Activated CD4-positive, alpha-beta T cell treated with anti-CD3 and anti-CD28 coated beads for 1 hour (primary cell): ENCODE data around the gene NDUFAF3.
A peak's percentile ranks its signal among the peaks of the same experiment; 100 is the strongest.

Experiments used
- DNase-seq: peaks from one replicate; pipeline ENCODE4 v3.0.0-alpha.2; 2020

NDUFAF3 gene

DNA sequence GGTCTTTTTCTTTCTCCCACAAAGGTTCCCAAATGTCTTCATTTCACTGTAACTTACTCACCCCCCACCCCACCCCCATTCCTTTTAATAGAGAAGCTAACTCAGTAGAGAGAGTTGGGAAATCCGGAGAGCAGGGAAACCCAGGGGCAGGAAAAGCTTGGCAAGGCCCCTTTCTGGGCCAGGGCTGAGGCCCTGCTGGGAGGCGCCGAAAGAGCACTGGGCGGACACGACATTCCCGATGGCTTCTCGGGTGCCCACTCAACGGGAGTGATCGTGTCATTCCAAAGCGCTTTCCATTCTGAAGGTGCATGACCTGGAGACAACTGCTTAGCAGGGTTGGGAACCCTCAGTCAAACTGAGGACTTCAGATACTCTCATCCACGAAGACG, 2.0 kb upstream of the NDUFAF3 start:
- DNase-seq, result no peak

DNA sequence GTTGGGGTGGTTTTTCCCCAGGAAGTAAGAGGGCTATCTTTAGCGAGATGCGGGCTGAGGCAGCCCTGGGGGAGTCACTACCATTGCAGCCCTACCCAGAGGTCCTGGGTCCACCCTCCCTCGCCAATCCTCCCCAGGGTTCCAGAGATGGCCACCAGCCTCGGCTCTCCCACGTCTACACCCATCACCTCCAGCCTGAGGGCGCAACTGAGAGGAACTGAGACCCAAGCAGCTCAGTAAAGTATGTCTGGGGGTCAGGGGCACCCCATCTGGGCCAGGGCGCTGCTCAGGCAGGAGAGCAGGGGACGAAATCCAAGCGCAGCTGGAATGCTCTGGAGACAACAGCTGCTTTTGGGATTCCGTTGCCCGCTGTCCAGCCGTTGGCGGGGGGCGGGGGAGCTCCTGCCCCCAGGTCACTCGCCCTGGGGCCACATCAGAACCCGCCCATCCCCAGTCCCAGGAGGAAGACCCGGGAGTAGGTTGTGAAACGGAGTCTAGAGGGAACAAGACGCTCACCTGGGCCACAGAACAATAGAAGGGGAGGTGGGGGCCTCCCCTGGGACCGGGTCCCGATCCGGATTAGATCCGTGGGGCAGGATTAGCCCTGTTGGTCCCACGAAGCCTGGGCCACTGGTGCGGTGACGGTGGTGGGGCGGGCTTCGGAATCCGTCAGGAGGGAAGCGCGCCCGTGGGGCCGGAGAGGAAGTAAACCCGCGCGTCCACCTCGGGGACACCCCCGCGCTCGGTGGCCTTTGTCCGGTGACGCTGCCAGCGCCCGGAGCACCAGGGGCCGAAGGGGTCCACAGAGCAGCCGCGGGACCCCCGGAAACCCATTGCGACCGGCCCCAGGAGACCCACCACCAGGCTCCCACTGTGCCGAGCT, 1.4 kb upstream of the NDUFAF3 start:
- DNase-seq, result no peak

DNA sequence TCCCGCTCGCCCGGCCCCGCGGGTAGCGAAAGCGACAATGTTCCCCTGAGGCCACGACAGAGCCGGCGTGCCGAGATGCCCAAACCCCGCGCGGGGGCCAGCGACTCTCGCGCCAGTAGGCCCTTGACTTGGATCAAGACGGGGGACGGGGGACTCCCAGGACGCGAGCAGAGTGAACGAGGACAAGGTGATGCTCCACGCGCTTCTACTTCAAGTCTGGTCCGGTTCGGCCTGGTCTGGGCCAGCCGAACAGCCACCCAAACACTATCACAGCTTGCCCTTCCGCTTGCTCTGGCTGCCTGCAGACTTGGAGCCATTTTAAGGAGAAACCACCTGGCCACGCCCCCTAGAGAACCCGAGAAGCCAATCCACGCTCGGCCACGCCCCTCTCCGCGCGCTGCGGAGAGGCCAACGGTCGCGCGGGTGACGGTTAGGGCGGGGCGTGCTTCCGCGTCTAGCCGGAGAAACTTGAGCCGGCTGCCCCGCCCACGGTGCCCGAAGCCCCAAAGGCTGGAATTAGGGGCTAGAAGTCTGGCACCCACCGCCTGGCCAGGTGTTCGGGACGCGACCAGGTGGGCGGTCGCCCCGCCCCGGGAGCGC, 608 bp upstream of the NDUFAF3 start:
- DNase-seq, result peak; percentile 96

DNA sequence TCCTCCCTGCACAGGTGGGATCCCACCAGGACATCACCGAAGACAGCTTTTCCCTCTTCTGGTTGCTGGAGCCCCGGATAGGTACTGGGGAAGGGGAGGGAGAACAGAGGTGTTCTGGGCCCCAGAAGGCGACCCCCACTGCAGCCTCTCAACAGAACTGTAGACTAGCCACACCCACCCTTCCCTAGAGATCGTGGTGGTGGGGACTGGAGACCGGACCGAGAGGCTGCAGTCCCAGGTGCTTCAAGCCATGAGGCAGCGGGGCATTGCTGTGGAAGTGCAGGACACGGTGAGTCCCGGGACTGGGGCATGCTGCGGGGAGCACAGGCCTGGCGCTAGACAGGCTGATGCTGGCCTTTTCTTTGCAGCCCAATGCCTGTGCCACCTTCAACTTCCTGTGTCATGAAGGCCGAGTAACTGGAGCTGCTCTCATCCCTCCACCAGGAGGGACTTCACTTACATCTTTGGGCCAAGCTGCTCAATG, 809 bp downstream of the NDUFAF3 start:
- no peak for DNase-seq

DNA sequence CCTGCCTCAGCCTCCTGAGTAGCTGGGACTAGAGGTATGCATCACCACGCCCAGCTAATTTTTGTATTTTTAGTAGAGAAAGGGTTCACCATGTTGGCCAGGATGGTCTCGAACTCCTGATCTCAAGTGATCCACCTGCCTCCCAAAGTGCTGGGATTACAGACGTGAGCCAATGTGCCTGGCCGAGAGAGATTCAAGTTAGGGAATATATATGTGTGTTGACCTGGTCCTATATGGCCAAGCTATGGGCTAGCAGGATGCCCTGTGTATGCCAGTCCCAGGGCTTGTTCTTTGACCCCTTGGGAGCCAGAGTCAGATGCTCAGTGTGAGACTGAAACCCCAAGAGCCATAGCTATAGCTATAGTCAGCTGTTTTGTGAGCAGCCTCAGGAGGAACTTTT, 1.9 kb downstream of the NDUFAF3 start:
- no peak for DNase-seq

DNA sequence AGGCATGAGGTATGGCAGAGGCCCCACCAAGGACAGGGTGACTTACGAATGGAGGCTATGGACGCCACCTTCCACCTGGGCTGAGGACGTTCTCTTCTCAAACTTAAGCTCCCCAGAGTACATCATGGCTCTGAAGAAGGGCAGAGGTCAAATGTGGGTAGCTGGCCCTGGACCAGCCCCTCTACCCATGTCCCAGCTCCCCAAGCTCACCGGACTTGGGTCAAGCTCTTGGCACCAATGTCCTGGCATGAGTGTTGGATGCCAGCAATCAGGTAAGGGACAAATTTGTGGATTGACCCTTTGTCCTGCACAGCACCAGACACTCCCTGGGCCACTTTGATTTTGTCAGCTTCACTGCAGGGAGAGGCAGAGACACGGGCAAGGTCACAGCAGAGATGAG, 2.5 kb downstream of the NDUFAF3 start:
- no peak for DNase-seq

DNA sequence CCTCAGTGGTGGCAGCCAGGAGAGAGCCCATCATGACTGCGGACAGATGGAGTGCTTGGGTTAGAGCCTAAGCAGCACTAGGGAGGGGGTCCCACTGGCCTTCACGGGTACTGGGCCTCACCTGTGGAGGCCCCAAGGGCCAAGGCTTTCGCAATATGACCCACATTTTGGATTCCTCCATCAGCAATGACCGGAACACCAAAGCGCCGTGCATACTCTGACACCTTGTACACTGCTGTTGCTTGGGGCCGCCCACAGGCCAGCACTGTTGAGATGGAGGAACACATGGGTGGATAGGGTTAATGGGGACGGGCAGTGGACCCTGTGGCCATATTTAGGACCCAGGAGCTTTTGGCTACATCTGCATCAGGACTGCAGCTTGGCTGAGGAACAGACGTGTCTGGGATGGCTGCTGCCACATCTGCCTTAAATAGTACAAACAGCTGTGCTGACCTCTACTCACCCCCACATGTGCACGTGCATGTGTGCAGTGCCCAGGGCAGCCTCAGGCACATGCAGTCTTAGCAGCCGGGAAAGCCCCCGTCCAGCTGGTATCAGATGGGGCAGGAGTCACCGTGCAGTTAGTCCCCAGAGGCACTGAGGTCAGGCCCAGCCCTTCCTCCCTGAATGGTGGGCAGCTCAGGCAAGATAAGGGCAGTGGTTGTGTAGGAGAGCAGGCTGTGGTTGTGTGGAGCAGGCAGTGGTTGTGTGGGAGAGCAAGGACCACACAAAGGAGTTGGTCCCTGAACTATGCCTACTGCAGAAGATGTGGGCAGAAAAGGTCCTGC, 3.3 kb downstream of the NDUFAF3 start:
- no peak for DNase-seq

DNA sequence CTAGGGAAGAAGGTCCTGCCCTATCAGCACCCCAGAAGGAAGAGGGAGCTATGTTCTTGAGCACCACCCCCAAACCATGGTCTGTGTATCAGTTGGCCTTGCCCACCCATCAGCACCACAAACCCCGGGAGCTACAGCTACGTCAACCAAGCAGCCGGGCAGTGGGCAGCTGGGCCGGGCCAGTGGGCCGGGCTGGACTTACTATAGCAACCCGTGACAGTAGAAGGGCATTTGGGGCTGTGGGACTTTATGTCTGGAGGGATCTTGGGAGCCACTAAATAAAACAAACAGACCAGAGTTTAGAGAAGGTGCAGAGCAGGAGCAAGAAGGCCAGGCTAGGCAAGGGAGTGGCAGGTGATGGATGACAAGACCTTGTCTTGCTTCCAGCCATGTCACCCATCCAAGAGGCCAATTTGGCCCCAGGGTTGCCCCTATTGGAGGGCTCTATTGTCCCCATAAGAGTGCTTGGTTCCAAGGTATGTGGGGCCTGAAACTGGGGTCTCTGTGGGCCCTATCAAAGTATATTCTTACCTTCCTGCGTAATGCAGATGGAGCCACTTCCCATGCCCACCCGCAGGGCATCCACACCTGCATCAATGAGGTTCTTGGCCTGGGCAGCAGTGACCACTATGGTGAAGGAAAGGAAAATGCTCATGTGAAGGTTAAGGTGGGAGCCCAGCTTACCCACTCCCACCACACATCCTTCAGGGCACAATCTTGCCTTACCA, 4.0 kb downstream of the NDUFAF3 start:
- DNase-seq, result no peak

DNA sequence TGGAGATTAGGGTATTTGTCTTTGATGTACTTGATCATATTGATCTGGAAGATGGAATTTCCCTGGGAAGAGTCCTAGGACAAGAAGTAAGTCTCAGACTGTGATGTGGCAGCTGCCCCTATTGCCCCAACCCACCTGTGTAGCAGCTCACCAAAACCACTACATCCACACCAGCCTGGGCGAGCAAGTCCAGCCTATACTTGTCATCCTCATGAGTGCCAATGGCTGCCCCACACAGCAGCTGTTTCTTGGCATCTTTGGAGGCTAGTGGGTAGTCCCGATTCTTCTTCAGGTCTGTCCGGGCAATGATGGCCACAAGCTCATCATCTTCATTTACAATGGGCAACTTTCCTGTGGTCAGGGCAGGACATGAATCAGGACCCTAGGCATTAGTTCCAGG, 4.6 kb downstream of the NDUFAF3 start:
- no peak for DNase-seq

DNA sequence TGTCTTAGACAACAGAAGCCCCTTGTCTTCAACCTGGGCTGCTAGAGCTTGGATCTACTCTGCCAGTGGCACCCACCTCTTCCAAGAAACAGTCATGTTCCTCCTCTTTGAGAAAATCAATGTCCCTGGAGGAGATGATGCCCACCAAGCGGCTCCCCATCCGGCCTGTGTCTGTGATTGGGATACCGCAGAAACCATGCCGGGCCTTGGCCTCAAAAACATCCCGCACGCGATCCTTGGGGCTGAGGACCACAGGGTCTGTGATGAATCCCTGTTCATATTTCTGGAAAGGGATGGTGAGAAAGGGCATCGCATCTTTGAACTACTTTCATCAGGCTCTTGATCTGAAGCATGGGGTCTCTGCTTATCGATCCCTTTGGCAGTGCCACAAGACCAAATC, 5.7 kb downstream of the NDUFAF3 start:
- DNase-seq, result no peak

DNA sequence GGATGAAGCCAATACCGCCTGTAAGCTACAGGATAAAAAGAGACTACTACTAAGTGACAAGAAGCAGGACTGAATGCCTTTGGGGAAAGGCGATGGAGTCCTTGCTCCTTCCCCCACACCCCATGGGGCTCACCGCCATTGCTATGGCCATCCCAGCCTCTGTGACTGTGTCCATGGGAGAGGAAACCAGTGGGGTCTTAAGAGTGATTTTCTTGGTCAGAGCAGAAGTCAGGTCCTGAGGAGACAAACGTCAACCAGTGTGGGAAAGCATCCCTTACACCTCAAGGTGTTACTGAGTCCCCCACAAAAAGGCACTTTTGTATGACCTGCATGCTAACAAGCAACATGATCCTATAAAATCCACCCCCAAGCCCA, 6.4 kb downstream of the NDUFAF3 start:
- no peak for DNase-seq

DNA sequence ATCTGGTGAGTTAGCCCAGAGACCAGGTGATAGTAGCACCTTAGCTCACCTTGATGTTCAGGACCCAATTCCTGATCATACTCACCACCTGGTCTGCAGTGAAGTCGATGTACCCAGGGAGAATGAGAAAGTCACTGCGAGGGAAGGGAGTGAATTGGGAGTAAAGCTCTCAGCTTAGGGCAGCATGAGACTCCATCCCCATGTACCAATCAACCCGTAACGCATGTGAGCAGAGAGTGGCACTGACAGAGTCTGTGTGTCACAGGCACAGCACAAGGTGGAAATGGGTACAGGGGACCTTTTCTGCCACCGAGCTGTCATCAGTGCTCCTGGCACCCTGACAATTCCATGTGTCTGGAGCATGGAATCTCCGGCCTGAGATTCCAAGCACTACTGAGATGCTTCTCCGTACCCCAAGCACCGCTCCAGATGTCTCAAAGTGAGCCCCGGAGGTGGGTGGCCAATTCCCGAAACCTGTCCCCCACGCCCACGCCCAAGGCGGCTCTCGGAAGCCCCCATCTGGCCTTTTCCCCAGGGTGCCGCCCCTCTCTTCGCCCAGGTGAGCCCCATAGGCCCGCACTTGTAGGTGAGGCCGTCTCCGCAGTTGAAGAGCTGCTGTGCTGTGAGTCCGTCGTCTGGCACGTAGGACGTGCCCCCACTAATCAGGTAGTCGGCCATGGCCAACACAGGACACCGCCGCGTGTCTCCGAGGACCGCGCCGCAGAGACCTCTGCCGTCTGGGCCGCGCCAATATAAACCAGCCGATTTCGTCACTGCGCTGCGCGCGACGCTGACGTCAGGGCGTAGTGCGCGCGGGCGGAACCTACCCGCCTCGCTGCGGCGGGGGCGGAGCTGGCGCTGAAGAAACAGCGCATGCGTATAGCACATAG, 7.0 kb downstream of the NDUFAF3 start, which contains the start of gene IMPDH2:
Gene IMPDH2, minus strand, starts transcription at position 726 of the 890 bp plus-strand sequence. Its CDS starts 48 bp downstream, at position 678.
- peak; percentile 91 for DNase-seq

DNA sequence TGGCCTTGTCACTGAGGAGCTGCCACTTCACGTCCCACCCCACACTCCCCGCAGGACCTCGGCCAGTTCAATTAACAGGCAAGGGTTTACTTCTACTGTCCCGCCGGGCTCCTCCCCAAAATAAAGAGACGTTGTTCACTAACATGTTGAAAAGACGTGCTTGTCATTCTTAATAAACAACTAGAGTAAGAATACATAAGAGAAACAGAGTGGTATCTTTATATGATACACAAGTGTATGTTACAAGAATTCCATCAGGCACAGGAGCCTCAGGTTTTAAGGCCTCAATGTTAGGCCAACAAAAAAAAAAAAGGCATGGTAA, 7.6 kb downstream of the NDUFAF3 start:
- no peak for DNase-seq

DNA sequence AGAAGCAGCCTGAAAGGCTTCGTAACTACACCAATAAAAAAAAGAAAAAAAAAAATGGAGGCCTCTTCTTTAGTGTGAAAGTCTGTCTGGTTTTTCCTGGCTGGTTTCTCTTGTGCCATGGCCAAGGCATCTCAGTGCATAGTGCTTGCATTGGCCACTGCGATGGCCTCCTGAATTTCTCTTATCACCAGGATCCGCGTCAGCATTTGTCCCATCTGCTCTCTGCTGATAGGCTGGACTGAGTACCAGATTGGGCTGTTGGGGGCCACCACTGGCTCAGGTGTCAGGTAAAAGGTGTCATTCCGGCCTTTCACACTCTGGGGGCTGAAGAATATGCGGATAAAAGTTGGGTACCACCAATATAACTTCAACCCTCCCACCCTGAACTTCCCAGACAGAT, 8.4 kb downstream of the NDUFAF3 start:
- DNase-seq, result no peak

DNA sequence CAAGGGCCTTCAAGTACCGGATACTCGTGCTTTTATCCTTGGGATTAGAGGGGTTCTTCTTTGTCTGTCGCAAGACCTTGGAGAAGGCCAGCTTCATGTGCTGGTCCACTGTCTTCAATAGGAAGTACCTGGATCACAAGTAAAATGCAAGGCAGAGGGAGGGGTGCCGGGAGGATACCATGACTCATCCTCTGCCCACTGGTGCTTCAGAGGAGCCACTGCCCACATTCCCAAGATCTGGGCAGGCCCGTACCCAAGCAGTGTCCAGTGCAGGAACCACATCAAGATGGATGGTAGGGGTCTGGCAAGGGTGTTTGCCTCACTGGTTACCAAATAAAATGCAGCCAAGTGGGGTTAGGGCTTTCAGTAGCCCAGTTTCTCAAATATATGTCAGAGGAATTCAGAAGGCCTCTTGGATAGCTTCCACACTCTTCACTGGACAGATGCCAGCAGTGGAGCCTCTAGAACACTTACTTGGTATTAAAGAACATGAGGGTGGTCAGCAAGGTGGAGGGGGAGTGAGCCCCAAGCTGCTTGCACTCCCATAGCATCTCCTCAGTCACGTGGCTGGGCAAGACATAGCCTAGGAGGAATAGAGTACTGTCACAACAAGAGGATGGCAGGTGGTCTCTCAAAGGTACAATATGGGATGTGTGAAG, 10.9 kb downstream of the NDUFAF3 start:
- no peak for DNase-seq

DNA sequence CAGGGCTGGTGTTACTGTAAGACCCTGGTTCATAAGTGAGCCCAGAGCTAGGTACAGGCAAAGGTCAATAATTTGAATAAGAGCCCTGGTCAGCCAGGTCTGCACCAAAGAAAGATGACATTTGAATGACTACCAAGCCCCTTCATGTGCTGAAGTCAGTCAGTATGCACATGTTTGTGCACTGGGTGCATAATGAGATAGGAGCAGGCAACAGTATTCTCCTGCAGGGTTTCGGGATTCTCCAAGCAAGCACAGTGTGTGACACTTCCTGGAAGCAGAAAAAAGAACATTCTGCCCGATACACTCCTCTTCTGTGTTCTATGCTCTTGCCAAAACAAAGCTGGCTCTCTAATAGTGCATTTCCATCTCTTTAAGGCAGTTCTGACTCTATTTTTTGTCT, 12.7 kb downstream of the NDUFAF3 start:
- DNase-seq, result no peak

DNA sequence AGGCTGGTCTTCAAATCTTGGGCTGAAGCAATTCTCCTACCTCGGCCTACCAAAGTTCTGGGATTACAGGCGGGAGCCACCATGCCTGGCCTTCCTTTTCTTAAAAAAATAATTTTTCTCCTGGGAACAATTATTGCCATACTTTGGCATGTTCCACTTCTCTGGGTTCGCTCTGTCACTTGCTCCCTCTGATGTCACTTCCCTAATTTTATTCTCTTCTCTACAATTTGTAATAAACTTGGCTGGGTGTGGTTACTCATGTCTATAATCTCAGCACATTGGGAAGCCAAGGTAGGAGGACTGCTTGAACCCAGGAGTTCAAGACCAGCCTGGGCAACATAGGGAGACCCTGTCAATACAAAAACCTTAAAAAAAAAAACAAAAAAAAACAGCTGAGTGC, 13.4 kb downstream of the NDUFAF3 start:
- no peak for DNase-seq

DNA sequence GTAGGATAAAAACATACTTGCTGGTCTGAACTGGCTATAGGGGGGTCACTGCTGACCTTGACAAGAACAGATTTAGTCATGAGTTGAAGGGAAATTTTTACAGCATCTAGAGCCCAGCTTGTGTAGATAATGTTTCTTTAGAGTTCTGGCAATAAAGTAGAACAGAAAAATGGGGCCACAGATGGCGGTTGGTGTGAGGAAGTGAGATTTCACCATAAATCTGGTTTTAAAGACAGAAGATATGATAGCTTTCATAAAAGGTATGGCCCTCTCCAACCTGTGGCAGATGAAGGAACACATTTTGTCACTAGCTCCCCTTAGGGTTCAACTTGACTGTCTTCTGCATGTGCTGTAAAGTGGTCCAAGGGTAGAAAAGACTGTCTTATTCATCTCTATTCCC, 31.6 kb downstream of the NDUFAF3 start:
- no peak for DNase-seq

DNA sequence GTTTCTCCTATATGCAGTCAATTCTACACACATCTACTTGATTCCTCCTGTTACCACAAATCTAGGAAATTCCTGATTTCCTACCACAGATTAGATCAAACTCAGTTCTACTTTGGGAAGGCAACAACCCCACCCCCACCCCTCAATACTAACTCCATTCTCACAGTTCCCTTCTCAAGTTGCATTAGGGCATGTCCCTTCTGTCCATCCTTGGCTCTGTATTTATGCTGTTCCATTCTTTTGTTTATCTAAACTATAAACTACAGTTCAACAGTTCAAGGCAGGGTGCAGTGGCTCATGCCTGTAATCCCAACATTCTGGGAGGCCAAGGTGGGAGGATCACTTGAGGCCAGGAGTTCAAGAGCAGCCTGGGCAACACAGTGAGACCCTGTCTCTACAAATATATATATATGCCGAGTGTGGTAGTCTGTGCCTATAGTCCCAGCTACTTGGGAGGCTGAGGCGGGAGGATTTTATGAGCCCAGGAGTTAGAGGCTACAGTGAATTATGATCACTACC, 32.5 kb downstream of the NDUFAF3 start:
- no peak for DNase-seq

DNA sequence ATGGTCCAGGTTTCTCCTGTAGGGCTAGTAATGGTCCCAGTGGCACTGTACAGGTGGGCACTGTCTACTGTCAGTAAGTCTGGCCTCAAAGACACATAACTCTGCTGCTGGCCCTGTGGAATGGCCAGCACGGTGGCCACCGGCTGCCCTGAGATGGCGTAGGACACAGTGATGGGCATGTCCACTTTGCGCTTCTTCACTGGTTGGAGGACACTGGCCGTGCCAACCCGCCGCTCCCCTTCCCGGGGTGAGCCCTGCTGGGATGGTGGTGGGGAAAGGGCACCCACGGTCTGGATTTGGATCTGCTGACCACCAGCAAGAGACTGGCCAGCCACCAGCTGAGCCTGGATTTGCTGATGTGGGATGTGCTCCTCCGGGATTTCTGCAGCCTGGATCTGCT, 35.3 kb downstream of the NDUFAF3 start:
- DNase-seq, result no peak

DNA sequence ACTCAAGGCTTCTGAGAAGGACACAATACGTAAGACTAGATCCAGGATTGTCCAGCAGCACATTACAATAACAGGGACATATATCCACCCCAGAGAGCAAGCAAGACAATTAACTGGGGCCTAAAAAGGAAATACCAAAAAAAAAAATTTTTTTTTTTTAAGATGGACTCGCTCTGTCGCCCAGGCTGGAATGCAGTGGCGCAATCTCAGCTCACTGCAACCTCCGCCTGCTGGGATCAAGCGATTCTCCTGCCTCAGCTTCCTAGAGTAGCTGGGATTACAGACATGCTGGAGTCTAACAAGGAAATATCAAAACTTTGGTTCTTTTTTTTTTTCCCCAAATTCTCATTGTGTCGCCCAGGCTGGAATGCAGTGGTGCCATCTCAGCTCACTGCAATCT, 36.1 kb downstream of the NDUFAF3 start:
- no peak for DNase-seq
